HG03439 (cell line): ENCODE measurements around the gene APLF.
"Not testable (repeated sequence)": the region's sequence is repeated elsewhere in the genome, so short reads cannot be mapped to it uniquely, and the experiment has no call there.

Experiments used
- ATAC-seq: cut with Tn5 transposase; IDR thresholded peaks from one replicate; pipeline ENCODE4 v1.9.1; 2021; ENCODE audit warnings: mild to moderate bottlenecking, moderate library complexity; ENCODE audit not compliant: unreplicated experiment

Gene APLF

DNA sequence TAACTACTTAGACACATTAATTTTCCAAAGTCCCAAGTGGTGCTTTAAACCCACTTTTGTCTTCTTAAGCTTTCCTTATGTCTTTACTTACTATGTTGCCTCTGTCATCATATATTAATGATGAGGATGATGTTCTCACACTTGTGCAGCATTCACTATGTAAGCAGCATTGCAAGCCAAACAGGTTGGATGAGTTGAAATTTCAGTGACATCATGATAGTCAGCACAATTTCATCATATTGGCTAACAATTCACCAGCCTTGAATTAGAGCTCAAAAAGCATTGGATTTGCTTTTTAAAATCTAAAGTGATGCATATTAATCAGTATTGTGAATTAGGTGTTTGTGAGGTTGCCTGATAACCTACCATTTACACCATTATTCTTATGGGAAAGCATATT is 7.7 kb downstream of the APLF start:
- ATAC-seq, result no peak

- no peak for ATAC-seq
Measured at GRCh38 chr2:68475576-68475975, 8.2 kb downstream of the APLF start.

DNA sequence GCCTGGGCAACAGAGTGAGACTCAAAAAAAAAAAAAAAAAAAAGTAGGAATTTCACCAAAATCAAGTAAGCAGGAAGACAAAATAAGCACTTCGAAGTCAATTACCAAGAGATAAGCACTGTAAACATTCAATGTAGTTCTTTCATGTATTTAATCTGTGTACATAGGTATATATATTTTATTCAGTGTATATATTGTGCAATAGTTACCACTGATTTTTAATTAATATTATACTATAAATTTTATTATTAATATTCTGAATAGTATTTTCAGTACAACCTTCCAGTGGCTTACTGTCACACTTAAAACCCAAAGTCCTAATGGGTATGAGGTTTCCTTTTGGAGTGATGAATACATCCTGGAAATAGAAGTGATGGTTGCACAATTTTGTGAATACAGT is 9.1 kb downstream of the APLF start:
- ATAC-seq, result no peak

GRCh38 chr2:68478688-68479087 is 11.3 kb downstream of the APLF start:
- ATAC-seq, result no peak

DNA sequence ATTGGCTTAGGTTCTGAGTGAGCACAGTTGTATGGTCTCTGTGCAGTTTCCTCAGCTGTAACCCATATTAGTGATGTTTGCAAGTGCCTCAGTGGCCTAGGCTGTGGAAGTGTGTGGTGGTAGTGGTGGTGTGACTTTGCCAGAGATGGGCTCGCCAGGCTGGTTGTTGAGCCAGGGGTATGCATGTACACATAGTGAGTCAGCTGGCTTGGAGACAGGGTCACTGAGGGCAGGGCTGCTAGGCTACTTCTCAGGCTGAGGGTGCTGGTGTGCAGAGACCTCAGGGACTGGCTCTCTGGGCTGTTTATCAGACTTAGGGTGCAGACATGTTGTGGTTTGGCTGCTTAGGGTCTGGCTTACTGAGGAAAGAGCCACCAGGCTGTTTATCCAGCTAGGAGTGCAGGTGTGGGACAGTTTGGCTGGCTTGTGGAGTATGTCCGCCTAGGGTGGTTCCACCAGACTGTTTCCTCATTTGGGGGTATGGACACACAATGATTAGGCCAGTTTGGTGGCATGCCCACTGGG is 15.0 kb downstream of the APLF start:
- no peak for ATAC-seq

GRCh38 chr2:68483011-68483410 is 15.6 kb downstream of the APLF start:
- ATAC-seq, result no peak

GRCh38 chr2:68487773-68488355 is 20.5 kb downstream of the APLF start:
- no peak for ATAC-seq

DNA sequence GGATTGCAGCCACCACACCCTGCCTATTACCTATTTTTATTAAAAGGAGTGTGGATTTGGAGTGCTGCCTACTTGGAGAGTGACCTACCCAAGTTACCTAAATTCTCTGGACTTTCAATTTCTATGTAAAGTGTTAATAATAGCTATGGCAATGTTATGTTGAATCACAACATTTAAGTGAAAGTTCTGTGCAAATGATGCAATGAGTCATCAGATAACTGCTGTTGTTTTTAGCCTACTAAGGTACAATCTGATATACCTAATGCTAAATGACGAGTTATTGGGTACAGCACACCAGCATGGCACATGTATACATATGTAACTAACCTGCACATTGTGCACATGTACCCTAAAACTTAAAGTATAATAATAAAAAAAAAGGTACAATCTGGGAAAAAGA is 21.2 kb downstream of the APLF start:
- peak; percentile 57 for ATAC-seq

GRCh38 chr2:68489282-68489681 is 21.9 kb downstream of the APLF start:
- no peak for ATAC-seq

DNA sequence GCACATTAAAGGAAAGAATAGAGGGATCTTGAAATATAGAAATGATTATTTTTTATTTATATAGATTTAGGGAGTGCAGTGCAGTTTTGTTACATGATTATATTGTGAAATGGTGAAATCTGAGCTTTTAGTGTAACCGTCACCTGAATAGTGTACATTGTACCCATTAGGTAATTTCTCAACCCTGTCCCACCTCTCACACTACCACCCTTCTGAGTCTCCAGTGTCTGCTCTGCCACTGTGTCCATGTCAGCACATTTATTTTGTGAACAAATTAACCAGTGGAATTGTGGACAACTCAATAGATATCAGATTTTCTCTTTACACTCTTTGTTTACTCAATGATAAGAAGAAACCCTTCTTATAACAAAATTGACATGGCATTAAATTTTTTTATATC is 24.2 kb downstream of the APLF start:
- no peak for ATAC-seq

- ATAC-seq, result no peak
Measured at GRCh38 chr2:68499133-68499532, 31.7 kb downstream of the APLF start.

DNA sequence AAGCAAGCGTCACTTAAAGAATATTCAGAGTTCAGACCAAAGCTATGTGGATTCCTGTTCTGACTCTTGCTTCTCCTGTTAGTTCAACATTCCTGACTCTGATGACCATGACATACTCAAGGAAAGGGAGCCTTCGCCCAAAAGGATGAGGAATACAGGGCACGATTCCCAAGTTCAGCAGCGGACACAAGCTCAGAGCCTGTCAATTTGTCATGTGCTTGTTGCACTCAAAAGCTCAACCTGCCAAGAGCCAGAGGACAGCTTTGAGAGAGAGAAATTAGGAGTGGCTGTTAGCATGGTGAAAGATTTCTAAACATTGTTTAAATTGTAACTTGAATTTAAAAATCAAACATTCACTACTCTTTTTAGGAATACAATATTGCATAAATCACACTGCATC is 33.3 kb downstream of the APLF start:
- no peak for ATAC-seq

- ATAC-seq, result no peak
Measured at GRCh38 chr2:68501768-68502167, 34.4 kb downstream of the APLF start.

DNA sequence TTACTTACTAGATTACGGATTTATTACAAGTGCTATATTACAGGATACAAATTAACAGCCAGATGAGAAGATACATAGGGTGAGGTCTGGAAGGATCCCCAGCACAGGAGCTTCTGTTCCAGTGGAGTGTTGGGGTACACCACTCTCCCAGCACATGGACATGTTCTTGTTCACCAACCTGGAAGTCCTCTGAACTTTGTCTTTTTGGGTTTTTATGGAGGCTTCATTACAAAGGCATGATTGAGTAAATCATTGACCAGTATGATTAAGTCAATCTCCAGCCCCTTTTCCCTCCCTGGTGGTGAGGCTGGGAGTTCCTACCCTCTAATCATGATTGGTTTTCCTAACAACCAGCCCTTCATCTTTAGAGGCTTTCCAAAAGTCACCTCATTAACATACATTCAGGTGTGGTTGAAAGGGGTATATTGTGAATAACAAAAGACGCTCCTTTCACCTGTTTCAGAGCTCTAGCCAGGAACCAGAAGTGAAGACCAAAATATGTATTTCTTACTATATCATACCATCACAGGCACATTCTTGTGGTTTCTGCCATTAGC is 38.3 kb downstream of the APLF start:
- no peak for ATAC-seq

- no peak for ATAC-seq
Measured at GRCh38 chr2:68506170-68506569, 38.8 kb downstream of the APLF start.

DNA sequence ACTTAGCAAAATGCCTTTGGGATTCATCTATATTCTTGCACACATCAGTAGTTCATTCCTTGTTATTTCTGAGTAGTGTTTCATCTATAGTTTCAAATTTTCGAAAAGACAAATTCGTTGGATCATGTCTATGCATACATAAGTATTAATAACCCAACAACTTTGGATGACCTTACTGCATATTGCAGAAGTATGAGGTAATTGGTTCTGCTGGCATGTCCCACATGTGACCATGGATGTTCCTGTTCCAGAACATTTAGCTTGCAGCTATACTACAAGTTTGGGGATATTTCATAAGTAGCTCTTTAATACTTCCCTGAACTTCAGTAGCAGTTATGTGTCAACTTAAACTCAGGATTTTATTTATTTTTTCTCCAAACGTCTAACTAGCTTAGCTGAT is 44.9 kb downstream of the APLF start:
- no peak for ATAC-seq

DNA sequence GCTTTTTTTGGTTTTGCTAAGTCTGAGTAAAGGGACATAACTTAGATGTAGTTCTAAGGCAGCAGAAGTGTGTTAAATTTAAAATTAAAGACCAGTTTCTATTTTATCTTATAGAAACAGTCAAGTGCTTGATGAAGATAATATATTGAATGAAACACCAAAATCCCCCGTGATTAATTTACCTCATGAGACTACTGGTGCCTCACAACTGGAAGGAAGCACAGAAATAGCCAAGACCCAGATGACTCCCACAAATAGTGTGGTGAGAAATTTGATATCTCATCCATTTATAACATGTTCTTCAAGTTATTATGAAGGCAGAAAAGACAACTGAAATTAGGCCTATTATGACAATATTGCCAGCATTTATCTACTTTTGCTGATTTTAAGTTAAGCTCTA is 45.6 kb downstream of the APLF start:
- no peak for ATAC-seq

DNA sequence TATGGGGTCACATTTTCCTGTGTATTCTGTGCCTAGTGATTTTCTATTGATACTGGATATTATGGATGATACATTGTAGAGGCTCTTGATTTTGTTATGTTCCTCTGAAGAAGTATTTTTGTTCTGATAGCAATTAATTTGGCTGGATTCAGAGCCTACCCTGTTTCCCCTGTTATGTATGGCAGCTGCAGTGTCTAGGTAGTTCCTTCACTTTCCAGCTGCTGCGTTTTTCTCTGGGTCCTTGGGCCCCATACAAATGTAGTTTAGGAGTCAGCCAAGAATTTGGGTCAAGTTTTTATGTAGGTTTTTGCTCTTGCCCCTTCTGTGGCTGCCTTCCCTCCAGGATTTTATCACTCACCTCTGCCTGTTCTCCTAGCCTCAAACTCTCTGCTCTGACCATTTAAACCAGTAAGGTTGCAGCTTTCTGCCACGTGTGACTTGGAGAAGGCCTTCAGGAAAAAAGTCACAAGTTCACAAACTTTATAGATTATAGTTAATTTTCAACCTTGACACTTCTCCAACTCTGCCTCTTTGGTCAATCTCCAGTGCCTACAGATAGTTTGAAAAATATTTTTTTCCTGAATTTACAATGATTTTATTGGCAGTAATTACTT is 47.0 kb downstream of the APLF start:
- no peak for ATAC-seq

- ATAC-seq, result no peak
Measured at GRCh38 chr2:68516051-68516955, 48.9 kb downstream of the APLF start.

- ATAC-seq, result no peak
Measured at GRCh38 chr2:68519236-68519635, 51.9 kb downstream of the APLF start.

- no peak for ATAC-seq
Measured at GRCh38 chr2:68521037-68521436, 53.7 kb downstream of the APLF start.

DNA sequence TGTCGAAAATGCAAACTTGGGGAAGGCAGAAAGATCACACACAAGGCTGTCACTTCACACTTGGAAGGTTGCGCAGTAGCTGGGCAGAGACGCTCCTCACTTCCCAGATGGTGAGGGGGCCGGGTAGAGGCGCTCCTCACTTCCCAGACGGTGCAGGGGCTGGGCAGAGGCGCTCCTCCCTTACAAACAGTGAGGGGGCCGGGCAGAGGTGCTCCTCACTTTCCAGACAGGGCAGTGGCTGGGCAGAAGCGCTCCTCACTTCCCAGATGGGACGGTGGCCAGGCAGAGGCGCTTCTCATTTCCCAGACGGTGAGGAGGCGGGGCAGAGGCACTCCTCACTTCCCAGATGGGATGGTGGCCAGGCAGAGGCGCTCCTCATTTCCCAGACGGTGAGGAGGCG is 59.6 kb downstream of the APLF start:
- not testable (repeated sequence) for ATAC-seq
